AG09319 (cell line): ENCODE measurements around the gene NQO1.

ENCODE experiments used
- DNase-seq: peaks from one replicate; pipeline ENCODE4 v3.0.0-alpha.2; 2010; ENCODE audit warnings: low read depth; ENCODE audit errors: extremely low read depth
- CTCF ChIP-seq: IDR thresholded peaks from 2 replicates; pipeline ENCODE4 v1.5.1; 2011; ENCODE audit warnings: low read depth, mild to moderate bottlenecking, inconsistent platforms, low read length, moderate library complexity

Gene NQO1

GRCh38 chr16:69672315-69672997 lies 53.9 kb downstream of the NQO1 start:
- no peak for TF ChIP-seq CTCF
- DNase-seq: no peak

GRCh38 chr16:69669577-69669976 lies 56.8 kb downstream of the NQO1 start:
- no peak for TF ChIP-seq CTCF
- DNase-seq: no peak

- TF ChIP-seq CTCF: no peak
- no peak for DNase-seq
Observed at GRCh38 chr16:69663846-69664245, 62.5 kb downstream of the NQO1 start.

- TF ChIP-seq CTCF: no peak
- no peak for DNase-seq
Observed at GRCh38 chr16:69662901-69663300, 63.5 kb downstream of the NQO1 start.

GRCh38 chr16:69660166-69660565 lies 66.2 kb downstream of the NQO1 start:
- DNase-seq: no peak
- no peak for TF ChIP-seq CTCF
